Midbrain (tissue), 1 donor: Measurements from ENCODE around the gene GRID2.

ENCODE experiments used
- DNase-seq: peaks from one replicate; lab custom pipeline; 2025; lab: John Stamatoyannopoulos, UW

GRID2 gene

DNA sequence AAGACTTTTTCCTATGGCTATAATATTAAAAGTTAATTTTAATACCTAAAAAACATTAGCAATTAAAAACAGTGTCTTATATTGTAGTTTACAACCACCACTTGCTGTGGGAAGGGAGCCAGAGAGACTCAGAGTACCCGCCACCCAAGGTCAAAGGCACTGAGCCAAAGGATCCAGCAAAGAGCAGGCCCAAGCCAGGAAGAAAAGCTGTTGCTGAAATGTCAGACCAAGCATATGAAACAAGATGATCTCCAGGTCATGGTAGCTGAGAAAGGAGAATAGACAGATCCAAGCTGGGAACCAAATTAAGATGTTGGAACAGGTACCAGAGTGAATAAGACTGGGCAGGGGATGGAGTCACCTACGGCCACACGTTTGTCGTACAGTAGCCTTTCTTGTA is 1506.0 kb downstream of the GRID2 start:
- DNase-seq: no peak

DNA sequence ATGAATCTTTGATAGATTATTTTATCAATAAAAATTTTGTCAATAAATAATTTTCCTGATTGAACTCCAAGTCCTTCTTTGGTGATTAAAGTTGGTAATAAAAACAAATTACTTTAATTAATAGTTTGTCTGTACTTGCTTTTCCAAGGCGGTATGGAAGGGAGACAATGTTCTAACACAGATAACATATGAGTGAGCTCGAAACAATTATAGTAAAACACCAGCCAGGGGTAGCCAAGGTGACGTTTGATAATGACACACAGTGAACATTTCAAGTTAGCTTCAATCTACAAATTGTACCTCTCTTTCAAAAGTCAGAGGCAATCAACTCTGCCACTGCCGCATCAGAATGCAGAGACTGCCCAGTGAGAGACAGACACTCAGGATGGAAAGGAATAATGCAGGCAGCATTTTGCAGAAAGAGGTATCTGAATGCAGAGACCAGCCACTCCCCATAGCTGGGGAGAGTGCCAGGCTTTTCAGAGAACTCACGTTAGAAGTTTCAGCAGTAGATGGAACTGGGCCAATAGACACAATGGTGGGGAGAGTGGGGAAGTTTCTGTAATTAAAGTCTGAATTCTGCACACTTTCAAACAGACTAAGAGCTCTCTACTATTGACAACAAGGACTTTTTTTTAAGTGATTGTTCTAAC is 1506.7 kb downstream of the GRID2 start:
- no peak for DNase-seq

DNA sequence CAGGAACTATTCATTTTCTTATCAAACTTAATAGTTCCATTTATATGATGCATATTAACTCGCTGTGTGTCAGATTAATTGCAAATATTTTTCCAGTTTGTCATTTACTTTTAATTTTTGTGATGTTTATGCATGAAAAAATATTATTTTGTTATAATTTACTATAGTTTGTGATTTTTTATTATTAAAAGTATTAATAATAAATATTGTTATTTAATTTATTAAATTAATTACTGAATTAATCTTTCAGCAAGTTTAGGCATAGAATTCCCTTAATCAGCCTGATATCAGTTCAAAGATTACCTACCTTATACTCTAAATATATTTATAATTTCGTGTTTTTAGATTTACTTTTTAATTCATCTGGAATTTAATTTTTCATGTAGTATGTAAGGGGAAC is 1509.3 kb downstream of the GRID2 start:
- no peak for DNase-seq

DNA sequence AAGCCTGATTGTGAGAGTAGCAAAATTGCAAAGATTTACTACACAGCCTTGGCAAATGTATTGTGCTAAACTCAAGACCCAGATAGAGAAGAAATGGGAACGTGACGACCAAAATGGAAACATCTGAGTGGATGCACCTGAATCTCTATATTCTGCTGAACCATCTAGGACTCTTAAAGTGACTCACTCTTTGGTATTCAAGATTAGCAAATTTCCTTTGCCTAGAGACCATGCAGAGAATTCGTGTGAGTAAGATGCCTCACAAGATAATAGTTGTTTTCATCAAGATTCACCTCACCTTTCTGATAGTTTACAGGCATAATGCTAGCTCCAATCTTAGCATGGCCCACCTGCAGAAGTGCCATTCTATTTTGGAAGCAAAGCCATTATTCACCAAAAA is 1510.4 kb downstream of the GRID2 start:
- DNase-seq: no peak

DNA sequence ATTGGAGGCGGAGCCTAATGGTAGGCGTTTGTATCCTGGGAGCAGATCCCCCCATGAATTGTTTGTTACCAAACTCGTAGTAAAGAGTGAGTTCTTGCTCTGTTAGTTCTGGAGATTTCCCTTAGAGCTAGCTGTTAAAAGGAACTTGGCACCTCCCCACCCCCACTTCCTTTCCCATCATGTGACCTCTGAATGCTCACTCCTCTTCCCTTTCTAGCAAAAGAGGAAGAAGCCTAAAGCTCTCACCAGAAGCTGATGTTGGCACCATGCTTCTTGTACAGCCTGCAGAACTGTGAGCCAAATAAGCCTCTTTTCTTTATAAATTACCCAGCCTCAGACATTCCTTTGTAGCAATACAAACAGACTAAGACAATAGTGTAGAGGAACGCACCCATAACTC is 1511.0 kb downstream of the GRID2 start:
- no peak for DNase-seq
